NCI-H2107 treated with DMSO at 0.1 percent for 48 hours (cell line): Measurements from ENCODE around the gene TAF6L.
A peak's percentile ranks its signal among the peaks of the same experiment; 100 is the strongest.
"Not testable (repeated sequence)": the region's sequence is repeated elsewhere in the genome, so short reads cannot be mapped to it uniquely, and the experiment has no call there.

Experiments used
- DNase-seq: peaks from one replicate; lab custom pipeline; 2025; ENCODE audit not compliant: unreplicated experiment; lab: John Stamatoyannopoulos, UW

TAF6L gene

DNA sequence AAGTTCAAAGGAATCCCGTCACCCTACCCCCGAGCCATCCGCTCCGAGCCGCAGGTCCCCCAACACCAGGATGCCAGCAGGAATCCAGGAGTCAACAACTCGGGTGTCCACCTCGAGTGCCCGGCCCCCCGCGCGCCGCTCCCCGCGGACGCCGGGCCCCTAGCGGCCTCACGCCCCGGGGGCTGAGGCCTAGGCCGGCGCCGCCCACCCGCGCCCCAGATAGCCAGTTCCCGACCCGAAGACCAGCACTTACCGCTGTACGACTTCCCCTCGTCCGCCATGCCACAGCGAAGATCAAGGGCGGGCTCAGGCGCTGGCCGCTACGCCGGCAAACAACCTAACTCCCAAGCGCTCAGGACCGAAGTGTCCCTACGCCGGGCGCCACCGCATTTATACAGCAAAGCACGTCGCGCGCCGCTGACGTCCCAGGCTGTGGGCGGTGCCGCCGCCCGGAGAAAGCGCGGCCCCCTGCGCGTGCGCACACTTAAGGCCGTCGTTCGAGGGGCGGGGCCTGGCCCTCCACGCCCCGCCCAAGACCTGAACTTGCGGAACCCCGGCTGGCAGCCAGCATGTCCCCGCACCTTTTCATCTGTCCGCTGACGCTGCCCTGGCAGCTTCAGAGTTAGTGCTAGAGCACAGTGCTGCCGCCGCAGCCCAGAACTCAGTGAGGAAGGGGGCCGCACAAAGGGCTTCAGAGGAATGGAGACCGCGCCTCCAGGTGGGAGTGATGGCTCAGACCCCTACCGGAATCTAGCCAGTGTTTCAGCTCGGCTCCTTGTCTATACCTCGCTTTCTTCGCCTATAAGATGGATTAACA, 34.1 kb downstream of the TAF6L start, which contains the start of gene NXF1:
Gene NXF1 (minus strand): TSS at position 365 of the 817 bp plus-strand sequence. CDS start 84 bp downstream, at position 281.
- DNase-seq = peak; percentile 82

DNA sequence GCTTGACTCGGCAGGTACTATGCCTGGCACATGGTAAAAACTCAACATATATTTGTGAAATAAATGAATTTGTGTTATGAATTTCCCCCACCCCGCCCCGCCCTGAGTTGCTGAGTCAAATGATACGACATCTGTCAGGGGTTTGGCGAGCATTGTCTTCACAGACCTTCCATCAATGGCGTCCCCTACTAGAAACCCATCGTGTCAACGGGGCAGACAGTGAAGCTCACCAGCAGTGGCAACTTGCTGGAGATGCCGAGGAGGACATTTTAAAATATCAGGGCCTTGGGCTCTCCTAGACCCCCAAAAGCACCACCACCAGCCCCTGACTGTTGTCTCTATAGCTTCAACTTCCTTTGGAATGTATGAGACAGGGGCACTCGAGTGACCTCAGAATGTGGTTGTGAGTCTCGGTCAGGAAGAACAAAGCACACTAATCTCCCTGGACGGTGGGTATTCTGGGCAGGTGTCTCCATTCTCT, 34.8 kb downstream of the TAF6L start:
- no peak for DNase-seq

DNA sequence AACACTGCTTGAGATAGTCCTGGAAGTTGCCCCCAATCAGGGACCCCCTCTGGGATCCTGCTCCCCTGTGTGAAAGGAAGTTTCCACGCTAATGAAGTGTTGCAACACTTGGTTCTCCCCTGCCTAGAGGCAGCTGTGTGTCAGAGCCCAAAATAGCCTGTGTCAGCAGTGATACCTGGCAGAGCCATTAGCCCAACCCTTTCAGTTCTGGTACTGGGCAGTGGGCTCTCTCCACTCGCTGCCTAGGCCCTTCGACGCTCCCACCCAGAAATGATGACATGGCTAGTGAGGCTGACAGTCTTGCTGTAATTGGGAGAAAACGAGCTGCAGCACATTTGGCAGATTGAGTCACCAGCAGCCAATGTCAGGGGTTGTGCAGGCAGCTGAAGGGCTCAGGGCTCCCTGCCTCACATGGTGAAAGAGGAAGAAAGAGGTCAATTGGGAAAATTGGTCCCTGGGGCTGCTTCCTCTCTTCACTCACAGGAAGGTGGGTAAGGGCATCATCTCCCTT, 35.5 kb downstream of the TAF6L start:
- no peak for DNase-seq

DNA sequence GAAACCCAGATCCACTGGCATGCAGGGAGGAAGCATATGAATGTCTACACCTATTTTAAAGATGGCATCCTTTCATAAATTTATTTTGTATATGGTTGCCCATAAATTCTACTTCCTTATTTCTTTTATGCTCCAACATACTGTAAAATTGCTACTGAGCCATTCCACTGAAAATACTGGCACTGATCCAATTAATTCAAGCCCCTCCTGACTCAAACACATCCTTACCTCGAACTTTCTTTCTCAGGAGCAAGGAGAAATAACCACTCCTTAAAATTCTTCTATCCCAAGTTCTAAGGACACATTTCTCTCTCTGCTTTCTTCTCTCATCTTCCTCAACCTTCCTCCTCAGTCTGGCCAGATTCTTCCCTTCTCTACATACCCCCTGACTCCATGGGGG, 39.6 kb downstream of the TAF6L start:
- no peak for DNase-seq

DNA sequence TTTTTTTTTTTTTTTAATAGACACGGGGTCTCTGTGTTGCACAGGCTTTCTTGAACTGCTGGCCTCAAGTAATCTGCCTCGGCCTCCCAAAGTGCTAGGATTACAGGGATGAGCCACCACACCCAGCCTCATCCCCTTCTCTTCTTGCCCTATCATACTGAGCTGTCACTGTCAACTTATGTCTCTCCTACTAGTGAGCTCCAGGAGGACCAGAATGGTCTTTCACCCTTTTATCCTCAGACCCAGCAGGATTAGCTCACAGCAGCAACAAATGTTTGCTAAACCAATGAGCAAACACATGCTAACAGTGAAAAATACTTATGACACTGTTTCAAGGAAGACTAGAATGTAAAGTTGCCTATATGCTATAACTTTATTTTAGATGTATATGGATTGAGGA, 40.5 kb downstream of the TAF6L start:
- no peak for DNase-seq

DNA sequence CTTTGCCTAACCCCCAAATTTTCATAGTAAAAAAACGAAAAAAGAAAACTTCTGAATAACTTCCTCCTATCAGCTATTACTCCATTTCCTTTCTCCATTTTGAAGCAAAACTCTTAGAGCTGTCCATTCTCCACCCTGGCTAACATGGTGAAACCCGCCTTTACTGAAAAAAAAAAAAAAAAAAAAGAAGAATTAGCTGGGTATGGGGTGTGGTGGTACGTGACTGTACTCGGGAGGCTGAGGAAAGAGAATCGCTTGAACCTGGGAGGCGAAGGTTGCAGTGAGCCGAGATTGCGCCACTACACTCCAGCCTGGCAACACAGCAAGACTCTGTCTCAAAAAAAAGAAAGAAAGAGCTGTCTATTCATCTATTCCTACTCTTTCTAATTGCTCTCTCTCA, 45.4 kb downstream of the TAF6L start:
- DNase-seq = no peak

DNA sequence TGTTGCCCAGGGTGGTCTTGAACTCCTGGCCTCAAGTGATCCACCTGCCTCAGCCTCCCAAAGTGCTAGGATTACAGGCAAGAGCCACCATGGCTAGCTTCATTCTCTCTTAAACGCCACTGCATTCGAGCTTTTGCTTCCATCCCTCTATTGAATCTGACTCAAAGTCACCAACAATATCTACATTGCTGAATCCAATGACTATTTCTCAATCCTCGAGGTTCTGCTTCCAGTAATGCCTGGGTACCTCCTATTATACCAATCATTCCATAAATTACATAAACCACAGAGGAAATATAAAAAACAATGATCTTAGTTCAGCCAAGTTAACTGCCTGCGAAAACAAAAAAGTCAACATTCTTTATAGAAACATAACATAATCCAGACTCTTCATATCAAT, 45.9 kb downstream of the TAF6L start:
- no peak for DNase-seq

DNA sequence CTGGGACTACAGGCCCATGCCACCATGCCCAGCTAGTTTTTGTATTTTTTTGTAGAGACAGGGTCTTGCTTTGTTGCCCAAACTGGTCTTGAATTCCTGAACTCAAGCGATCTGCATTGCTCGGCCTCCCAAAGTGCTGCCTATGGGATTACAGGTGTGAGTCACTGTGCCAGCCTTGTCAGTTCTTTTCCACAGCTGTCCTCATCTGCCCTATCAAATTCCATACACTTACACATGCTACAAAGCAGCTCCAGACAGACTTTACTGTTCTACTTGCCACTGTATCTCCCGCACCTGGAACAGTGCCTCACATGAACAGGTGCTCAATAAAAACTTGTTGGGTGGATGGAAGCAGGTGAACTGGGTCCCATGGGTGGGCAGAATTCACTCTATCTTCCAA, 52.5 kb downstream of the TAF6L start:
- no peak for DNase-seq

DNA sequence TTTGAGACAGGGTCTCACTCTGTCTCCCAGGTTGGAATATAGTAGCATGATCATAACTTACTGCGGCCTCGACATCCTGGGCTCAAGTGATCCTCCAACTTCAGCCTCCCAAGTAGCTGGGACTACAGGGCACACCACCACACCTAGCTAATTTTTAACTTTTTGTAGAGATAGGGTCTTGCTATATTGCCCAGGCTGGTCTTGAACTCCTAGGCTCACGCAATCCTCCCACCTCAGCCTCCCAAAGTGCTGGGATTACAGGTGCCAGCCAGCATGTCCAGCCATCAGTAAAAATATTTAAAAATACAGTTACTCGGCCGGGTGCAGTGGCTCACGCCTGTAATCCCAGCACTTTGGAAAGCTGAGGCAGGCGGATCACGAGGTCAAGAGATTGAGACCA, 56.9 kb downstream of the TAF6L start:
- DNase-seq = not testable (repeated sequence)

DNA sequence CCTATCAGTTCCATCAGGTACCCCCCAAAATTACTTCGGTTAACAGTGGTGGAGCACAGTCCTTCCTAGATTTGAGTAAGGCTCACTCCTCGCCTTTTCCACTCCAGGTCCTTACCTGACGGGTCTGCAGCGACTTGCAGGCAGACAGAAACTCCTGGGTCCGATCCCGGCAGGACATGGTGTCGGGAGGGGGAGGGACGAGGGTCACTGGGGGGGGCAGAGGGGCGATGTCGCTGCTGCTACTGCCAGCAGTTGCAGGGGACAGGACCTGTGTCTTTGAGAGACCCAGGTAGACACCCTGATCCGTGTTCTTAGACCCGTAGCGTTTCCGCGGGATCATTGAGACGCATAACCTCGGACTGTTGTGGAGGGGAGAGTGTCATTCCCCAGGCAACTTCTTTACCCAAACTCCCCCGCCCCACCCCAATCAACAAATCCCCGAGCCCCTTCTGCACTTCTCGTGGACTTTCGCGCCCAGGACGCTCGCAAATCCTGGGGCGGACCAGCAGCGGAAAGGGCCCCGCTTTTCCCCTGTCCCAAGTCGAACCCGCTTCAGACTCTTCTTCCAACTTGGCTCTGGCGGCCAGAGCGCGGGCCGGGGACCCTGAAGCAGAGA, 59.8 kb downstream of the TAF6L start:
- no peak for DNase-seq

DNA sequence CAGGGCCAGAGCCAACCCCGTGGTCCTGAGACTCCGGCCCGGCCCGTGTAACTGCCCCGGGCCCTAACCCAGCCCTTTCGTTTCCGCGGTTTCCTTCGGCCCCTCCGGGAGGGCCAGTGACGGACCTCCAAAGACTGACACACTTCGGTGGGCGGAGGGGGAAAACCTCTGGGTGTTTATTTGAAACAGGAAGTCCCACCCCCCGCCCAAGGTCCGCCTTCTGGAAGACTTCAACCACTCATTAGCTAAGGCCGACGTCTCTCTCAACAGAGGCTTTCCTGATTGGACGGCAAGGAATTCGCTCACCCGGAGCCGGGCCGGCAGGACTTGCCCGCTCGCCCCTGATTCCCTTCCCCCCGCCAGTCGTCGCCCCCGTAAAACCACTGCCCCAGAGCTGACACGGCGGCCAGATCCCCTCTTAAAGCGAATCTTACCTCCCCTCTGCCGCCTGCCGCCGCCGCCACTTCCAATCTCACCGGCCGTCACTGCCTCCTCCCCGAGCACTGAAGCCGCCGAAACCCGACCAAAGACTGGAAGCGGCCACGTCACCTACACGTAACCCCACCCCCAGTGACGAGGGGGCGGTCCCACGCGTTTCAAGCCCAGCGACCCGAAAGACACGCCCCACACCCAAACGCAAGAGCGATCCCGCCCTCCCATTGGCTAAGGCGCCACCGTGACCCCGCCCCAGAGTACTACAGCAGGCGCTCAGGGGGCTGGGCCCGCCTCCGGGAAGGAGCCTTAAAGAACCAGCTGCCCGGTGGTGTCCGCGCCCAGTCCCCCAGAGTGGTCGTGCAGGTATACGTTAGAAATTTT, 60.5 kb downstream of the TAF6L start, which contains the start of gene STX5:
Gene STX5 (minus strand): TSS at position 532 of the 816 bp plus-strand sequence. CDS start 808 bp downstream, outside the sequence.
- peak; percentile 97 for DNase-seq

DNA sequence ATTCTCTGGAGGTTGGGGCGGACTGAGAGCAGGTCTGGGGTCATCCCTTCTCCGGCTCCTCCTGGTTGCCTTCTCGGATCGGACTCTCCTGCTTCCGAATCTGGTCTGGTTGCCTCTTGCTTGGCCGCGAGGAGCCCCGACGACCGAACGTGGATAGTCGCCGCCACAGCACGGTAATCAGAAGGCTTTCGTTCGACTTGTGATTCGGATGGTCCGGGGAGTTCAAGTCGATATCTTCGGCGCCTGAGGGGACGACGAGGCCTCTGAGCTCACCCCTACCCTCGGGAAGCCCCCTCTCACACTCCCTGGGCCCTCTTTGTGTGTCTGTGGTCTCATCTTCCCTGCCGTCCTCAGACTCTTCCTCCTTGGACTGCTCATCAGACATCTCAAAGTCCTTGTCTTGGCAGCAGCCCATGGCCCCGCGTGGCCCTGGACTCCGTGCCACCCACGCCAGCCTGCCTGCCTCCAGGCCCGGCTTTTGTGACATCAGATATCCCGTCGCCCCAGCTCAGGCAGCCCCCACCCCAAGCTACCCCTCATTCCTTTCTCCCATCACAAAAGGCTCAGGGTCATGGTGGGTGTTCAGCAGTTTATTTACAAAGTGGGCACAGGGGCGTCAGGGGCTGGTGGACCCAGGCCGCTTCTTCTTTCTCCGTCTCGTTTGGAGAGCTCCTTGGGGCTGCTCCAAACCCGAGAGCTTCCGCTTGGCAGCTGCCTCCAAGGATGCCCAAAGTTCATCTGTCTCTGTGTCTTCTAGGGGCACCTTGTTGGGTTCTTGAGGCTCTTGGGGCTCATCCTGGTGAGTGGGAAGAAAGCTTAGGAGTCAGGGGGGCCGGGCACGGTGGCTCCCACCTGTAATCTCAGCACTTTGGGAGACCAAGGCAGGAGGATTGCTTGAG, 61.4 kb downstream of the TAF6L start, which contains the start of gene TEX54:
Gene TEX54 (minus strand): TSS at position 506 of the 899 bp plus-strand sequence.
- DNase-seq = no peak

DNA sequence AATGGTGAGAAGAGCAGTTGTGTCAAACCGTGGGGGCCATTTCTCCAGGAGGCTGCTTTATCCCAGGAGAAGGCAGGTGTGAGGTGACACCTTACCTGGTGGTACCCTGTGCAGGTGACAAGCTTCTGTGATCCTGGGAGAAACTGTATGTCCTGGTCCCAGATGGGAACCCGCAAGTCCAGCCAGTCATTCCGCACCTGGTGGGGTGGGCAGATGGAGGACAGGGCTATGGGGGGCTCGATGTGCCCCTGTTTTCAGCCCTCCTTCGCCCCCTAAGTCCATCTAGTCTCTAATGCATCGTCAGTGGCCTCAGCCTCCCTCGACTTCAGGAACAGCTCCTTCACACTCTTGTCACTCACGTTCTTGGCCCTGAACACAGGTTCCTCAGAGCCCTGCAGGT, 64.1 kb downstream of the TAF6L start:
- no peak for DNase-seq
